ENCODE measurements around the gene PPIE.

The PPIE gene

DNA sequence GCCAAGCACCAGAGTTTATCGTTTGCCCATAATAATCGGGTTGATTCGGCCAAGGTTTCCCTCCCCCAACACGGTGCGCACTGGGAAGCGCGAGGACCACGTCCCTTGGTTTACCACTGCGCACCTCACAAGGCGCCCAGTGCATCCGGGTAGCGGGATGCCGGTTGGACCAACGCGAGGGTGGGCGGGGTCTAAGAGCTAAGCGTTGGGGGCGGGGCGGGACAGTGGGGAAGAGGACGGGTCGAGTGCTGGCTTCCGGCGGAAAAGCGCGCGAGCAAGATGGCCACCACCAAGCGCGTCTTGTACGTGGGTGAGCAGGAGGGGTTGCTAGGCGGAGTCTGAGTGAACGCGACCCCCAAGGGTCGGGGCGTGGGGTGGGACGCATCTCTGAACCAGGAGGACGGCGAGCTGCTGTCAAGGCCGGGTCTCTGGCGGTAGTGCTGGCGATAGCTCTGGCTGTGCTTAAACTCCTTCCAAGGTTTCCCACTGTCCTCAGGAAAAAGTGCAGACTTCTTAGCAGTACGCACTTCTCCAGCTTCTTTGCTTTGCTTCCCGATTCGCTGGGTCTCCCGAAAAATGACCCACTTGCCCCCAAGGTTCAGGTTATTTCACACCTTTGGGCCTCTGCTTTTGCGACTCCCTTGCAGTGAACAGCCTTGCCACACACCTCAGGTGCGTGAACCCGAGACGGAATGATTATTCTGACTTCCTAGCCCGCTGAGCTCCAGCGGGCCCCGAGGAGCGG lies at the start of gene PPIE:
Gene PPIE (plus strand): TSS at position 261 of the 745 bp plus-strand sequence. CDS start 19 bp downstream, at position 280.
- peak; percentile 54 to 97 (median 88) for DNase-seq

DNA sequence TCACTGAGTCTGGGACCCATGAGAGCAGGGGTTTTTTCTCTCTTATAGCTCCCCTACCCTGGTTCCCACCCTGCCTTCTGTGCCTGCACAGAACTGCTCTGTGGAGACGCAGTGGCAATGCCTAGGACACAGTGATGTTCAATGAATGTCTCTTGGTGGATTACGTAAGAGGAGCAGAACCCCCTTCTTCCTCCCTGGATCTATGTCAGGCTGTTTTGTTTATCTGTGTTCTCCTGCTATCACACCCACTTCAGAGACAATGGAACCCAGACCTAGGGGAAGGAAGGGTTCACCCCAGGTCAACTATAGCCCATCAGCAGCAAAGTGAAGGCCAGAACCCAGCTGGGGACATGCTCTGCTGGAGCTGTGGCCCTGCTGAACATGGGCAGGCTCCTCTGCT lies 49.5 kb upstream of the PPIE start:
- no peak for DNase-seq

DNA sequence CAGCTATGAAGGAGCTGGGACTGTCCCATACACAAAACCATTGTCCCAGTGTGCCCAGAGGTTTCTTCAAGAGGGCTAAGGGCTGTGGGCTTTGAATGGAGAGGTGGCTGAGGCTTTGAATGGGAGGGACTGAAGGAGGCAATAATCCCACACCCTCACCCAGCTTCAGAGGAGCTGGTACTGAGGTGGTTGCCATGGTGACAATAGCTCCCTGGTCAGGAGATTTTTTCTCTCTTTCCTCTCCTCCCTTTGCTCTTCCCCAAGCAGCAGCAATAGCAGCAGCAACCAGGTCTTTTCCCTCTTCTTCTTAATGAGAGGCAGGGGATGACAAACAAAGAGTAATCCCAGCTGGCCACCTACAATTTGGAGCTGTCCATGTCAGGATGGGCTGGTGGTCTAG lies 49.0 kb upstream of the PPIE start:
- DNase-seq = peak in 6 of 56 donors; percentile 12 to 29 (median 19)

DNA sequence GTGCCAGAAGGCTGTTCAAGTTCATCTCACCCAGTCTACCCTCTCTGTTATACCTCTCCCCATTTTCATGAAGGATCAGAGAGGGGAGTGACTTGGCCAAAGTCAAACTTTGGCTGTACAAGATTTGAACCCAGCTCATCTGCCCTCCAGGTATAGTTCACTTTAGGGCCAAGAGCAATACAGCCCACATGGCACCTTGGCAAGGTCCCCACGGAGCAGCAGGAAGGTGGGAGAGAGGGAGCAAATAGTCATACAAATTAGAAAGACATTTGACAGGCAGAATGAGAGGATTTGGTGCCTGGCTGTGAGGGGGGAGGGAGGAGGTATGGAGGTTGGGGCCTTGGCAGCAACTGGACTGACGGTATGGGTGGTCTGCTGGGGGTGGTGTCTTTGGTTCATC lies 48.5 kb upstream of the PPIE start:
- no peak for DNase-seq

DNA sequence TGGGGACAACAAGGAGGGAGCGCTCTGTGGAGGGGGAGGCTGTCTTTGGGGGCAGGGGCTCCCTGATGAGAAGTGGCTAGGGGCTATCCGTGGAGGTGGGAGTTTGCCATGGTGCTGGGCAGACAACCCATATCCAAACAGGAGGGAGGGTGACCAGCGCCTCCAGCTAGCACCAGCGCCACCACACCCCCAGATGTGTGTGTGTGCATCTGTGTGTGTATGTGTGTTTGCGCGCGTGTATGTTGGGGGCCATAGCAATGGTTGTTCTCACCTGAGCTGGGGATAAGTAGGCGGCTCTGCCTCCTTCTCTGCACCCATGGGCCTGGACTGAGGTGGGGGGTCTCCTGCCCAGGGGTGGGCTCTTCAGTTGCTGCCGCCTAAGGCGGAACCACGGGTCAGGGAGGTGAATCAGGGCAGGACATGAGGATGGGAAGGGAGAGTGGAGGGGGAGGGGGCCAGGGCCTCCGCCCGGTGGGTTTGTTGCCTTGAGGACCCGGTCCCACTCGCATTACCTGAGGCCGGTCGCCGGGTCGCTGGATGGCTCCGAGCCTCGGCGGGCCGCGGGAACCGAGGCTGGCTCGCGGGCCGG lies 47.8 kb upstream of the PPIE start:
- no peak for DNase-seq

DNA sequence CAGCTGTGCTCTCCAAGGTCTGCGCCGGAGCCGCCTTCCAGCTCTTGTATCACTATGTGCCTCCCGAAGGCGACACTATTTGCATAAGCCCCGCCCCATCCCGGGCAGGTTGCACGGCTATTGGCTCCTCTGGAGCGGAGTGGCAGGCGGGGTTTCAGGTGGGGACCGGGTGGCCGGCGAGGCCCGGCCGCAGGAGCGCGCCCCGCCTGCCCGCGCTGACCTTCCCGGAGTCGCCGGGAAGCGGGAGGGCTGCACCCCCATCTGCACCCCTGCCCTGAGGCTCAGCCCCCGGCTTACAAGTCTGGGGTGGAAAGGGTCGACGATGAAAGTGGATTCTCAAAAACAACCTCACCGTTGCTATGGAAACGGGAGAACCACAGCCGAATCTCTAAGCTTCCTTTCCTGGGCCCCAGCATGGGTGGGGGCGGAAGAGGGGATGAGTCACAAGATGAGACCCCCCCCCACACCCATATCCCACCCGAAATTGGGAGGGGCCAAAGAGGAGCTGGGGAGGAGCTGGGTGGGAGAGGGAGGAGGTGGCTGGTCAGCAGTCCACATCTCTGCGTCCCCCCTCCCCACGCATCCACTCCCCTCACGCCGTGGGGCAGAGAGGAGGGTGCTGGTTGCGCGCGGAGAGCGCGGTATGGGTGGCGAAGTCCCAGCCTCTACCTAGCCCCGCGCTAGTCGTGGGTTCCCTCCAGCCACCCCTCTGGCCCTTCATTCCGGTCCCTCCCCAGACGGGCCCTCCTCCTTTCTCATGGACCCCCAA lies 47.1 kb upstream of the PPIE start, which contains the start of gene HPCAL4:
Gene HPCAL4 (minus strand): TSS at position 51 of the 769 bp plus-strand sequence. CDS start 6,830 bp downstream, outside the sequence.
- DNase-seq = peak in 55 of 56 donors; percentile 15 to 90 (median 75)

DNA sequence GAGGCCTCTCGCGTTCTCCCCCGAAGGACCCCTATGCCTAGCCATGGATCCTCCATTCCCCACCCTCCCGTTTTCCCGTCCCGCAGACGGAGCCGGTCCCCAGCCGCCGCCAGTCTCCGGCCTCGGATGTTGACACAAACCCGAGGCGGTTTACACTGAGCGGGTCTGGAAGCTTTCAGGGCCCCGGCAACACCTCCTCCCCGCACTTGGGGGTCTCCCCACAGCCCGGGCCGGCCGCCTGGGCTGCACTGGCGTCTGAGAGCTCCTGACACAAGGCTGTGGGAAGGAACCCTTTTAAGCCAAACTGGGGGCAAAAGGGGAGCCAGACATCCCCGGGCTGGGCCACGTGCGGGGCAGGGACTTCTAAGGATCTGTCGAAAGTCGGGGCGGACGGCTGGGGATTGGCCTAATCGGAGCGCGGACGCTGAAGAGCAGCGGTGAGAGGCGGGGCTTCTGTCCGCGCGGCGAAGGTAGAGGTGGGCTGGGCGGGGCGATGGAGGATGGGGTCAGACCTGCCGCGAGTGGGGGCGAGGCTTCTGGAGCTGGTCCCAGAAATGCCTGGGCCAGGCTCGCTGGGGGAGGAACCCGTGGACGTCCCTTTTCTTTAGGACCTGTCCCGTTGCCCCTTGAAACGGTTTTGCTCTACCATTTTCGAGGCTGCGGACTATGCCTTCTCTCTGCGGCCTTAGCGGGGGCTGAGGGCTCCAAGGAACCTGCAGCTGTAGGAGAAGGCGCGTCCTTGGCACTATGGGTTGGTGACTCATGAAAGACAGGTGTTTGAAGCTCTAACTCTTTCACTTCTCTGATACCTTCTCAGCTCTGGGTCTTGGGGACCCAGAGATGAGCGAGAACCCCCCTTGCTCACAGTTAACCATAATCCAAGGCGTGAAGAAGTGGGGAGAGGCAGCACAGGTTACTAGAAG lies 46.3 kb upstream of the PPIE start:
- peak in 6 of 56 donors; percentile 28 to 56 (median 38) for DNase-seq

DNA sequence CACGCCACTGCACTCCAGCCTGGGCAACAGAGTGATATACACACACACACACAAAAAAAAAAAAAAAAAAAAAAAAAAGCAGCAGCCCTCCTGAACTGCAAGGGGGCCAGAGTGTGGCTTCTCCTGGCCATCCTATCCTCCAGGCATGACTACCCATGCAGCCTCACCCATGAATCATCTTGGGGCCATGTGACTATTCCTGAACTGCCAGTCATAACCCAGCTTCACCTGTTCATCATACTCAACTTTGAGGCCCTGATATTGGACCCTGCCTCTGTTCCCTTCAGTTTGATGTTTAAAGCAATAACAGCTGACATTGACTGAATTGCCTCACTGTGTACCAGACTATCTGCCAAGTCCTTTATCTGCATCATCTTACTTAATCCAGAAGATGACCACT lies 44.7 kb upstream of the PPIE start:
- DNase-seq = no peak

DNA sequence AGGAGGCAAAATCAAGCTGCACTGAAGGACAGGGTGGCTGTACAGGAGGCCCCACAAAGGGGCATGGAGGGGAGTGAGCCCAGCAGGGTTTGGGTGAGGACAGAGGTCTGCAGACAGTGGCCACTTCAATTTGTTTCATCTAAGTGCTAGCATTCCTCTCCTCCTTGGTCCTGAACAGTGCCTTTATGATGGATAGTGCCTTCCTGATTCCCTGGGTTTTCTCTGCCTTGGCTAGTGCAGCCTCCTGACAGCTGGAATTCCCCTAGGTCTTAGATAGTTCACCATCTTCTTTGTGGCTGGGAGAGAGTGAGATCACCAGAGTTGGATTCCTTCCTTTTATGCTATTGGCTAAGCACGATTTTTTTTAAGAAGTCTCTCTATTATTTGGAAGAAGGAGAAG lies 43.7 kb upstream of the PPIE start:
- no peak for DNase-seq

DNA sequence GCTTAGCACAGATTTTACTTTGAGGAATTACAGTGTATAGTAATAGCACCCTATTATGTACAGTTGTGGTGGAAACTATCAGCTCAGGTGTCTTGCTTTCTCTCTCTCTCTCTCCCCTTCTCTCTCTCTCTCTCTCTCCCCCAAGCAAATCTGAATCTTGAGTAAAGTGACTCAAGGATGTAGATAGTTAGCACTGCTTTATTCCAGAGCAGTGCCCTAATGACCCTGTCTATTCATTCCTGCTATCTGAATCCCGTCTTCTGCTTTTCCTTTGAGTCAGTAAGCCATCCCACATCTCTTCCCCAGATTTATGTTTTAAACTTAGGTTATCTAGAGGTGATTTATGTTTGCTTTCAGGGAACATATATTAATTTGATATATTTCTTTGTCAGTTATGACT lies 42.2 kb upstream of the PPIE start:
- DNase-seq = no peak

DNA sequence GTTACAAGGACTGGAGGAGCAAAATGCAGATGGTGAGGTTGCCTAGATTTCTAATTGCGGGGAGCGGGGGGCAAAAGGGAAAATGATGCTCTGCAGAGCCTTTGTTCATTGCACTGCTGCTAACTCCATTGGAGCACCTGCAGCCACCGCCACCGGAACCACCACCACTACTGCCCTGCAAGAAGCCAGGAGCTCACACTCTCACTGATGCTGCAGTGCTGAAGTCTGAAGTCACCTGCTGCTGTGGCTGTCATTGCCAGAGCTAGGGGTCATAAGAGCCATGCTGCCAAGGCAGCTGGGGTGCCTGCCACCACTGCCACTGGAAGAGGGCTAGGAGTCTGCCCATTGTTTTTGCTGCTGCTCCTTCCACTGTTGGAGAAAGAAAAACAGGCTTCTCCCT lies 40.1 kb upstream of the PPIE start:
- no peak for DNase-seq

DNA sequence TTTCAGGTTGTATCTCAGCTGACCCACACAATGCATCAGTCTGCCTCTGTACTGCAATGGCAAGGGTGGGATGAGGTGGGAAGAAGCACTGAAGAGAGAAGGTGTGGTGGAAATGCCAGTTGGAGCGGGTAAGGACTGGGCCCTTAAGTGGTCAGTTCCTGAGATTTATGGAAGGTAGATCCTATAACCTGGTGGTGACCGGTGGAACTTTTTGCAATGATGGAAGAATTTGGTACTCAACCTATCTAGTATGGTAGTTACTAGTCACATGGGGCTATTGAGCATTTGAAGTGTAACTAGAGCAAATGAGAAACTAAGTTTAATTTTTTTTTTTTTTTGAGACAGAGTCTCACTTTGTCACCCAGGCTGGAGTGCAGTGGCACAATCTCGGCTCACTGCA lies 39.3 kb upstream of the PPIE start:
- DNase-seq = no peak

DNA sequence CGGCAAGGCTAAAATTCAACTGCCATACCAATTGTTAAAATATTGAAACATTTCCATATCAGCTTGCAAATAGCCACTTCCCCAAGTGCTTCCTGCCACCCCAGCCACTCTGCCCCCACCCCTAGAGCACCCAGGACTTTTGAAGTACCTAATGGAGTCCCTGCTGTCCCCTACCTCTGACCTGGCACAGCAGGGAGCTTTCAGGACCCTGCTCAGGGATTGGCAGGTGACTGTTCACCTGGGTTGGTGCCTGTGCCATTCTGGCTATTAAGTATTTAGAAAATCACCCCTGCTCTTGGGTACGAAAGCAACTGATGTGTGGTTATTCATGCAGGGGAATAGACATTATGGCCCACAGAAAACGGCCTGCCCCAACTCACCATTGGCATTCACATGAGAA lies 38.3 kb upstream of the PPIE start:
- no peak for DNase-seq

DNA sequence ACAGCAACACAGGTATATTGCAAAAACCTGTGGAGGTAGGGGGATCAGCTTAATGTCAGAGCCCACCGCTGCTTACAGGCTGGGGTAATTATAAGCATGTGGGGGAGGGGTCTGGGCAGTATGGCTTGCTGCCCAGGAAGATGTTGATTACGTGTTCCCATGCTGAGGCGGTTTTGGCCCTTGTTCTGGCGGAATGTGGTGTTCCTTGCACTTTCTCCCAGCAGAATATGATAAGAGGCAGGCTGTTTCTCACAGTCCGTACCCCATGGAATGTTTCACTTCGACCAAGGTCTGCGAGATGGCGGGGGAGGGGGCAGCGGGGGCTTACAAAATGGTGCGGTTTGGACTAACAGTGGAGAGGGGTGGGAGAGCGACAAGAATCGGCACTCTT lies 37.6 kb upstream of the PPIE start:
- DNase-seq = no peak

DNA sequence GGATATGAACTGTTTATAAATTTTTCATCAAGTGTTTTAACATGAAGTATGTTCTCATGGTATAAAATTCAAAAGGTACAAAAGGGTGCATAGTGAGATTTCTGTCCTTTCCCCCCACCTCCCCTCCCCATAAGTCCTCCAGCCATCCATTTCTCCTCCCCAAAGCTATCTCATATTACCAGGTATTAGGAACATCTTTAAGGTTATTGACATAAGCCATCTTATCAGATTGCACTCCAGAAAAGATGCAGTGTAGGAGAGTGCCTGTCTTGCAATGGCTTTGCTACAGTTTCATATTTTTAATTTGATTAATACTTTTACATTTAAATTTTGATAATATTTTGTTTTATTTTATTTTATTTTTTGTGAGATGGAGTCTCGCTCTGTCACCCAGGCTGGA lies 33.9 kb upstream of the PPIE start:
- no peak for DNase-seq

DNA sequence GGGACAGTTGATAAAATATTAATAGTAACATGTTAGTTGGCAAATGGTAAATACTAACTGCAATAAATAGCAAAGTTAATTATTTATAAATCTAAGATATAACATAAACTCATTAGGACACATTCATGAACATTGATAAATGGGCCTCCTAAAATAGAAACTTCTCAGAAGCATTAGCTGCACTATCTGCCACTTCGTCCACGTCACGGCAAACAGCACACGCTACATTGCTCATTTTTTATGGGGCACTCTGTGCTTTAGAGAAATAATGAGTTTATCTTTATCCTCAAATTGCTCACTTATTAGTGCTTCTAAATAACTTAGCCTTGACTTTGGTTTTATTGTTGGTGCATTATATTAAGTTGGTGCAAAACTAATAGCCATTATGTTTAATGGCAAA lies 31.2 kb upstream of the PPIE start:
- DNase-seq = no peak

DNA sequence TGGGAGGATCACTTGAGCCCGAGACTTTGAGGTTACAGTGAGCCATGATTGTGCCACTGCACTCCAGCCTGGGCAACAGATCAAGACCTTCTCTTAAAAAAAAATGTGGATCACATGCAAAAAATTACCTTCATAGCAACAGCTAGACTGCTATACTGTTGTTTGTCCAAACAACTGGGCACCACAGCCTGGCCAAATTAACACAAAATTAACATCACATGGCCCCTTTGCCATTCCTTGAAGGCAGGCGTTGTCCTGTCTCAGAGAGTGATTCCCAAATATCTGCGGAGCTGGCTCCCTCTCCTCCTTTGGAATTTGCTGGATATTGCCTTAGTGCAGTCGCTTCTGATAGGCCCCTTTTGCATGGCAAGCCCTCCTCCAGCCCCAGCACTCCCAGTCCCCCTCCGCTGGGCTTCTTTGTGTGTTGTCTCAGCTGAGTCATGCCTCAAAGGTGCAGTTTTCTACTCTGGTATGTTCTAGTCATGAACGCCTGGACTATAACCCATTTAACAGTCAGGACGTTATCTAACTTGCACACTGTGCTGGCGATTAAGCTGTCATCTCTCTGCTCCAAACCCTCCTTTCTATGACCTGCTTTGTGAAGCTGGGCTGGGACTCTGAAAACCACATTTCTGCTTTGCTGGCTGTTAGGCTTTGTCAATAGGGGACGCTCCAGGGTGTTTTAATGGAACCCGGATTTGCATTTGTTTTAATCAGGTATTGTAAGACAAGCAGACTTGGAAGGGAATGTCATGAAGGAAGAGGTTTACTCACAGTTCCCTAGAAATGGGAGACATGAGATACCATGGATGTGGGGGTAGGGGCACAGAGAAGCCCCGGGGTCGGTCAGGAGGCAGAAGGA lies 27.3 kb upstream of the PPIE start:
- no peak for DNase-seq

DNA sequence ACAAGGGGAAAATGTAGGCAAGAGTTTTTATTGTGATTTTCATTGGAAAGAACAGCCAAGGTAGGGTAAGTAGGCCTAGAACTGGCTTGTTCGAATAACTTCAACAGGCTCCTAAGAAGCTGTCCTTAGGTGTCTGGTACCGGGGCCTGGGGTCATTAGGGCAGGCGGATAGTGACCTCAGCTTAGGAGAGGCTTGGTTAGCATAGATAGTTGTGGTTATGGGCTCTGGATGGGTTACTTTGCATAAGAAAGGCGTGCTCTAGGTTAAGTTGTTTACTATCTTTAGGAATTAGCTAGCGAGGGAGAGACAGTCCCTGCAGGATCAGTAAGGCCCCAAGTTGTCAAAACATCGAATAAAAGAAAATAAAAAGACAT lies 26.7 kb upstream of the PPIE start:
- no peak for DNase-seq

DNA sequence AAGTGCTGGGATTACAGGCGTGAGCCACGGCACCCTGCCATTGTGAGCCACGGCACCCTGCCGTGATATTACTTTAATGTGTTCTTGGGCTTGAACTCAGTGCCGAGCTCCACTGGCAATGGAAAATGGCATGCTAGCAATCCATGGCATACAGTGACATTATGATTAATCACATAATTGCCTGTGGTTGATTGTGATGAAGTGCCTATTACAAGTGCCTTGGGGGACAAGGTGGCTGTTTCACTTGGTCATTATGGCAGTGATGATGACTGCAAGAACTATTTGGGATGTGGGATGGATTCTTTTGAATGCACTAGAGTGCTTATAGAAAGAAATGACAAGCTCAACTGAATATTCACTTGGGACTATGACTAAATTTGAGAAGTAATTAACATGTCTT lies 25.1 kb upstream of the PPIE start:
- no peak for DNase-seq

DNA sequence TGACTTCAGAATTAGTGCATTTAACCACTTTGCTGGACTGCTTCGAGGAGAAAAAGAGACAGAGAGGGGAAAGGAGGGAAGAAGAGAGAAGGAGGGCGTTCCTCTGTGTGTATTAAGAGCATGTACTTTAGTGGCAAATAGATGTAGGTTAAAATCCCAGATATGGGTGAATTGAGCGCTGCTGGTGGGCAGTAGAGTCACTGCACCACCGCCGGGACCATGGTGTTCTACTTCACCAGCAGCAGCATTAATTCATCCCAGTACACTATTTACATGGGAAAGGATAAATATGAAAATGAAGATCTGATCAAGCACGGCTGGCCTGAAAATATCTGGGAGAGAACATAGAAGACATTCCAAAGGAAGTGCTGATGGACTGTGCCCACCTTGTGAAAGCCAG lies 20.9 kb upstream of the PPIE start:
- DNase-seq = no peak

Measured in amygdala (tissue), 56 donors.